Measurements from ENCODE around the gene TENT4A.
A peak's percentile ranks its signal among the peaks of the same experiment; 100 is the strongest.

The TENT4A gene

DNA sequence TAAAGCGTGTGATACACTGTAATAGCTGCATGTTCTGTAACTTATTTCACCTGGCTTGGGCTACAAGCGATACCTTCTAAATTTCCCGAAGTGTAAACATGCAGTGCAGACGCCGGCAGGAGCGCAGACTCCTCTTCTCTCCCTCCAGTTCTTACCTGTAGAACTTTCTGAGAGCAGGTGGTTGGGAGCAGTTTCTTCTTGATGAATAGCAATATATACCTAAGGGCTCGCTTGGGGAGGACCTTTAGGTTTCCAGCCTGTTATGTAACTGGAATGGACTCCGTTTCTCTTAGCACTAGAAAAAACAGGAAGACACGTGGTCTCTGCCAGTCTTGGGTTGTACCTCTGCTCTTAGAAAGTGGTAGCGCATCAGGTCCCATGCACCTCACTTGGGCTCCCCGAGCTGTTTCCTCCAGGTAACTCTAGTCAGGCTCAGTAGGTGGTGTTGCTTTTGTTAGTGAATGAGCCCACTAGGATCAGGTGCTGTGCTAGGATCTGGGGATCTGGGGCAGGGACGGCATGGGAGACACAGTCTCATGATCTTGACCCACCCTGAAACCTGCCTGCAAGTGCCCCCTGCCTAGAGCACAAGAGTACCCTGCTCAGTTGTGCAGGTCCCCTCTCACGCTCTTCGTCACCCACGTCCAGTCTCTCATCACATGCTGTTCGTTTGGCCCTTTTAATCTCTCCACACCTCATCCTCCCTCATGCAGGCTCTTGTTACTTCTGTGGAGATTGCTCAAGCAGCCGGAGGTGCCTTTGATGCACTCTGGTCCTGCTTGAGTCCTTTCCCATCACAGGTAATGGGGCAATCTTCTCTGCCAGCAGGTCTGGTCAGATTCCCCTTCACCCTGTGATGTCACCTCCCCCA, 2.8 kb downstream of the TENT4A start:
- H3K4ac ChIP-seq (ENCODE audit: low read length), result no peak overlapping the region
- WGBS, 2 donors (ENCODE audit: extremely low coverage in 2 of 2, insufficient read length in 2 of 2, insufficient replicate concordance in 1 of 2), result no CpG with 5 or more reads among the region's 17 CpGs
- no peak overlapping the region for H2BK15ac ChIP-seq (ENCODE audit: low read length)
- H3K4me1 ChIP-seq (ENCODE audit: control insufficient read depth in 2 of 2, insufficient read depth in 1 of 2, low read depth in 1 of 2, low read length in 2 of 2), result peaks cover 15 to 21% of the 10 kb centered on the region in 2 donors
- no peak overlapping the region for H2AK5ac ChIP-seq (ENCODE audit: low read depth, low read length)
- H3K27me3 ChIP-seq (ENCODE audit: control insufficient read depth in 3 of 3, insufficient read depth in 3 of 3, low read depth in 1 of 3, low read length in 3 of 3), result no peaks in the 10 kb centered on the region
- peaks cover 5 to 52% of the 10 kb centered on the region in 2 donors for H3K36me3 ChIP-seq (replicated peaks in 1 of 2; ENCODE audit: control insufficient read depth in 2 of 2, insufficient read depth in 2 of 2, low read length in 2 of 2)
- H3K9ac ChIP-seq (ENCODE audit: low read depth, low read length, poor library complexity), result peak overlapping the region; percentile 24
- H2AFZ ChIP-seq (ENCODE audit: low read length), result no peak overlapping the region
- H3K23ac ChIP-seq (ENCODE audit: low read depth, low read length, poor library complexity), result no peak overlapping the region
- no peak overlapping the region for H3K18ac ChIP-seq (ENCODE audit: low read length)
- H4K8ac ChIP-seq (ENCODE audit: low read depth, low read length), result no peak overlapping the region
- DNase-seq (ENCODE audit: low spot score), result no peak
- H3K4me2 ChIP-seq (ENCODE audit: insufficient read depth, low read length, poor library complexity, severe bottlenecking), result peak overlapping the region; percentile 36
- H2BK120ac ChIP-seq (ENCODE audit: low read depth, low read length), result no peak overlapping the region
- H3K4me3 ChIP-seq (ENCODE audit: low read length in 2 of 2), result peak overlapping the region; percentile 43 to 67
- peaks cover 14% of the 10 kb centered on the region for H3K79me1 ChIP-seq (ENCODE audit: low read depth, low read length)
- no peaks in the 10 kb centered on the region for H3K9me3 ChIP-seq (replicated peaks in 1 of 2; ENCODE audit: control insufficient read depth in 2 of 2, insufficient read depth in 1 of 2, low read depth in 1 of 2, low read length in 2 of 2)
- no peak overlapping the region for H3K27ac ChIP-seq (replicated peaks; ENCODE audit: low read length)
- H3K14ac ChIP-seq (ENCODE audit: low read length), result no peak overlapping the region
- H2BK12ac ChIP-seq (ENCODE audit: low read length), result no peak overlapping the region
- no peak overlapping the region for H4K91ac ChIP-seq (ENCODE audit: low read depth, low read length, poor library complexity)
- H2BK5ac ChIP-seq (ENCODE audit: low read length), result no peak overlapping the region

DNA sequence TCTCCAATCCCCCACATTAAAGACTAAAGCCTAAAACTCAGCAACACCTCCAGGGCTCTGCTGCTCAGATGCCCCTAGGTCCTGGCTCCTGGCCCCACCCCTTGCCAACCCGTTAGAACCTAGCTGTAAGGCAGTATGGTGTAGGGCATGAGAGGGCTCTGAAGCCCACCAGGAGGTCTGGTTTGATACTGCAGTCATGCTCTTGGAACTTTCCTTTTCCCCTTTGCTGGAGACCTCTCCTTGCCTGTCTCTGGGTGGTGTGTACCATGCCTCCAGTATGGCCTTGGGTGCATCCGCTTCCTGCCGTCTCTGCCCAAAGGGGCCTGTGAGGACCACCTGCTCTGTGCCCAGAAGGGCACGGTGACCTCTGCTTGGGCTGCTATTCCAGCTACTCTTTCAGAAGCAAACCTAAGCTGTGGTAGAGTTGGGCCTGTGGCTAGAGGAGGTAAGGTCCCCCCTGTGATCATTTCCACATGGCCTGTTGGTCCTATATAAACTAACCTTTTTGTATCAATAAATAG, 3.5 kb downstream of the TENT4A start:
- Histone ChIP-seq H3K4ac (ENCODE audit: low read length) (no peak overlapping the region), H3K9me3 (replicated peaks in 1 of 2; ENCODE audit: control insufficient read depth in 2 of 2, insufficient read depth in 1 of 2, low read depth in 1 of 2, low read length in 2 of 2) (no peaks in the 10 kb centered on the region), H3K4me1 (ENCODE audit: control insufficient read depth in 2 of 2, insufficient read depth in 1 of 2, low read depth in 1 of 2, low read length in 2 of 2) (peaks cover 14 to 21% of the 10 kb centered on the region in 2 donors), H4K91ac (ENCODE audit: low read depth, low read length, poor library complexity) (no peak overlapping the region), H3K4me2 (ENCODE audit: insufficient read depth, low read length, poor library complexity, severe bottlenecking) (no peak overlapping the region), H3K14ac (ENCODE audit: low read length) (no peak overlapping the region), H2BK15ac (ENCODE audit: low read length) (no peak overlapping the region), H3K9ac (ENCODE audit: low read depth, low read length, poor library complexity) (no peak overlapping the region), H2BK5ac (ENCODE audit: low read length) (no peak overlapping the region), H3K23ac (ENCODE audit: low read depth, low read length, poor library complexity) (no peak overlapping the region), H2AFZ (ENCODE audit: low read length) (no peak overlapping the region), H3K79me1 (ENCODE audit: low read depth, low read length) (peaks cover 16% of the 10 kb centered on the region), H3K4me3 (ENCODE audit: low read length in 2 of 2) (peak overlapping the region in 1 of 2 donors; percentile 43), H3K27ac (replicated peaks; ENCODE audit: low read length) (no peak overlapping the region), H3K36me3 (replicated peaks in 1 of 2; ENCODE audit: control insufficient read depth in 2 of 2, insufficient read depth in 2 of 2, low read length in 2 of 2) (peaks cover 5 to 52% of the 10 kb centered on the region in 2 donors), H3K18ac (ENCODE audit: low read length) (no peak overlapping the region), H3K27me3 (ENCODE audit: control insufficient read depth in 3 of 3, insufficient read depth in 3 of 3, low read depth in 1 of 3, low read length in 3 of 3) (no peaks in the 10 kb centered on the region), H4K8ac (ENCODE audit: low read depth, low read length) (no peak overlapping the region), H2BK120ac (ENCODE audit: low read depth, low read length) (no peak overlapping the region), H2AK5ac (ENCODE audit: low read depth, low read length) (no peak overlapping the region), H2BK12ac (ENCODE audit: low read length) (no peak overlapping the region)
- no peak for DNase-seq (ENCODE audit: low spot score)
- WGBS, 2 donors (ENCODE audit: extremely low coverage in 2 of 2, insufficient read length in 2 of 2, insufficient replicate concordance in 1 of 2), result no CpG with 5 or more reads among the region's 4 CpGs

DNA sequence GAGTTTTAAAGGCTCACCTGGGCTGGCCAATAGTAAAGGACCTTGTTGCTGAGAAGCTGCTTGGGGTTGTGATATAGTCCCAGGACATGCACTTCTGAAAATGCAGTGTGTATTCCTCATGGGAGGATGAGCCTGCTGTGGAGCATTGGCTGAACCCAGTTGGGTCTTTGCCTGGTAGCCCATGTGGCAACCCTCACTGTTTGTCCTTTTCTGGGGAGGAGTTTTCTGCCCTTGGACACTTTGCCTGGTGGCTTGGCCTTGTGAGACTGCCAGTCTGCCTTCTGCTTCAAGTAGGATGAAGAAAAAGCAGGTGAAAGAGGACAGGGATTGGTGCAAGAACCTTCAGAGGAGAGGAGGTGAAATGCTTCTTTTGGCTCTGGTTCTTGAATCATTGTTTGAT, 4.0 kb downstream of the TENT4A start:
- H3K4ac ChIP-seq (ENCODE audit: low read length), result no peak overlapping the region
- H2AK5ac ChIP-seq (ENCODE audit: low read depth, low read length), result no peak overlapping the region
- H3K79me1 ChIP-seq (ENCODE audit: low read depth, low read length), result peaks cover 17% of the 10 kb centered on the region
- no peak overlapping the region for H2AFZ ChIP-seq (ENCODE audit: low read length)
- H3K4me3 ChIP-seq (ENCODE audit: low read length in 2 of 2), result no peak overlapping the region
- H4K8ac ChIP-seq (ENCODE audit: low read depth, low read length), result no peak overlapping the region
- H4K91ac ChIP-seq (ENCODE audit: low read depth, low read length, poor library complexity), result no peak overlapping the region
- H2BK120ac ChIP-seq (ENCODE audit: low read depth, low read length), result no peak overlapping the region
- H3K9me3 ChIP-seq (replicated peaks in 1 of 2; ENCODE audit: control insufficient read depth in 2 of 2, insufficient read depth in 1 of 2, low read depth in 1 of 2, low read length in 2 of 2), result no peaks in the 10 kb centered on the region
- peaks cover 5 to 52% of the 10 kb centered on the region in 2 donors for H3K36me3 ChIP-seq (replicated peaks in 1 of 2; ENCODE audit: control insufficient read depth in 2 of 2, insufficient read depth in 2 of 2, low read length in 2 of 2)
- no peak overlapping the region for H3K18ac ChIP-seq (ENCODE audit: low read length)
- no peak overlapping the region for H2BK15ac ChIP-seq (ENCODE audit: low read length)
- no peak for DNase-seq (ENCODE audit: low spot score)
- H2BK12ac ChIP-seq (ENCODE audit: low read length), result no peak overlapping the region
- H3K4me2 ChIP-seq (ENCODE audit: insufficient read depth, low read length, poor library complexity, severe bottlenecking), result no peak overlapping the region
- no peak overlapping the region for H3K27ac ChIP-seq (replicated peaks; ENCODE audit: low read length)
- no peak overlapping the region for H3K9ac ChIP-seq (ENCODE audit: low read depth, low read length, poor library complexity)
- peaks cover 11 to 18% of the 10 kb centered on the region in 2 donors for H3K4me1 ChIP-seq (ENCODE audit: control insufficient read depth in 2 of 2, insufficient read depth in 1 of 2, low read depth in 1 of 2, low read length in 2 of 2)
- H3K23ac ChIP-seq (ENCODE audit: low read depth, low read length, poor library complexity), result no peak overlapping the region
- no peak overlapping the region for H3K14ac ChIP-seq (ENCODE audit: low read length)
- no peak overlapping the region for H2BK5ac ChIP-seq (ENCODE audit: low read length)
- H3K27me3 ChIP-seq (ENCODE audit: control insufficient read depth in 3 of 3, insufficient read depth in 3 of 3, low read depth in 1 of 3, low read length in 3 of 3), result no peaks in the 10 kb centered on the region

DNA sequence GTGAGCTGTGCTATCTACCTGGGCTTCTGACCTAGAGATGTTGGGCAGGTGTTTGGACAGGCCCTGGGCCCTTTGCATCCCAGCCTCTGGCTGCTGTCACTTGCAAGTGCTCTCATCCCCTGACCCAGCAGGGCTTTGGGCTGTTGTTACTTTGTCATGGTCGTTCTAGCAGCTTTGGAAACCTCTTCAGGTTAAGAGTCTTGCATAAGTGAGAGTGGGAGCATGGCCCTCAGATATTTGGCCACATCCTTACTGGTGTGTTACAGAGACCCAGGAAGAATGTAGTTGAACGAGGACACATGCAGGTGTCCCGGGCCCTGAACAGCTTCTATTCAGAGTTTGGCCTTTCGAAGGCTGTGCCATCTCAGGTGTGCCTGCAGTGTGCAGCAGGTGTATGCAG, 4.5 kb downstream of the TENT4A start:
- H2BK15ac ChIP-seq (ENCODE audit: low read length), result no peak overlapping the region
- H4K91ac ChIP-seq (ENCODE audit: low read depth, low read length, poor library complexity), result no peak overlapping the region
- no peak overlapping the region for H3K4me2 ChIP-seq (ENCODE audit: insufficient read depth, low read length, poor library complexity, severe bottlenecking)
- H3K4ac ChIP-seq (ENCODE audit: low read length), result no peak overlapping the region
- H2BK12ac ChIP-seq (ENCODE audit: low read length), result no peak overlapping the region
- no peak overlapping the region for H3K23ac ChIP-seq (ENCODE audit: low read depth, low read length, poor library complexity)
- H2BK5ac ChIP-seq (ENCODE audit: low read length), result no peak overlapping the region
- WGBS, 2 donors (ENCODE audit: extremely low coverage in 2 of 2, insufficient read length in 2 of 2, insufficient replicate concordance in 1 of 2), result no CpG with 5 or more reads among the region's 4 CpGs
- no peaks in the 10 kb centered on the region for H3K27me3 ChIP-seq (ENCODE audit: control insufficient read depth in 3 of 3, insufficient read depth in 3 of 3, low read depth in 1 of 3, low read length in 3 of 3)
- H2AFZ ChIP-seq (ENCODE audit: low read length), result no peak overlapping the region
- no peak overlapping the region for H3K27ac ChIP-seq (replicated peaks; ENCODE audit: low read length)
- no peaks in the 10 kb centered on the region for H3K9me3 ChIP-seq (replicated peaks in 1 of 2; ENCODE audit: control insufficient read depth in 2 of 2, insufficient read depth in 1 of 2, low read depth in 1 of 2, low read length in 2 of 2)
- H2BK120ac ChIP-seq (ENCODE audit: low read depth, low read length), result no peak overlapping the region
- peaks cover 17% of the 10 kb centered on the region for H3K79me1 ChIP-seq (ENCODE audit: low read depth, low read length)
- no peak overlapping the region for H3K4me3 ChIP-seq (ENCODE audit: low read length in 2 of 2)
- no peak overlapping the region for H2AK5ac ChIP-seq (ENCODE audit: low read depth, low read length)
- H3K14ac ChIP-seq (ENCODE audit: low read length), result no peak overlapping the region
- H3K4me1 ChIP-seq (ENCODE audit: control insufficient read depth in 2 of 2, insufficient read depth in 1 of 2, low read depth in 1 of 2, low read length in 2 of 2), result peaks cover 11 to 18% of the 10 kb centered on the region in 2 donors
- peaks cover 5 to 52% of the 10 kb centered on the region in 2 donors for H3K36me3 ChIP-seq (replicated peaks in 1 of 2; ENCODE audit: control insufficient read depth in 2 of 2, insufficient read depth in 2 of 2, low read length in 2 of 2)
- DNase-seq (ENCODE audit: low spot score), result no peak
- H3K18ac ChIP-seq (ENCODE audit: low read length), result no peak overlapping the region
- H4K8ac ChIP-seq (ENCODE audit: low read depth, low read length), result no peak overlapping the region
- no peak overlapping the region for H3K9ac ChIP-seq (ENCODE audit: low read depth, low read length, poor library complexity)
